ENCODE data around the gene HIPK1.
A peak's percentile ranks its signal among the peaks of the same experiment; 100 is the strongest.

The HIPK1 gene

DNA sequence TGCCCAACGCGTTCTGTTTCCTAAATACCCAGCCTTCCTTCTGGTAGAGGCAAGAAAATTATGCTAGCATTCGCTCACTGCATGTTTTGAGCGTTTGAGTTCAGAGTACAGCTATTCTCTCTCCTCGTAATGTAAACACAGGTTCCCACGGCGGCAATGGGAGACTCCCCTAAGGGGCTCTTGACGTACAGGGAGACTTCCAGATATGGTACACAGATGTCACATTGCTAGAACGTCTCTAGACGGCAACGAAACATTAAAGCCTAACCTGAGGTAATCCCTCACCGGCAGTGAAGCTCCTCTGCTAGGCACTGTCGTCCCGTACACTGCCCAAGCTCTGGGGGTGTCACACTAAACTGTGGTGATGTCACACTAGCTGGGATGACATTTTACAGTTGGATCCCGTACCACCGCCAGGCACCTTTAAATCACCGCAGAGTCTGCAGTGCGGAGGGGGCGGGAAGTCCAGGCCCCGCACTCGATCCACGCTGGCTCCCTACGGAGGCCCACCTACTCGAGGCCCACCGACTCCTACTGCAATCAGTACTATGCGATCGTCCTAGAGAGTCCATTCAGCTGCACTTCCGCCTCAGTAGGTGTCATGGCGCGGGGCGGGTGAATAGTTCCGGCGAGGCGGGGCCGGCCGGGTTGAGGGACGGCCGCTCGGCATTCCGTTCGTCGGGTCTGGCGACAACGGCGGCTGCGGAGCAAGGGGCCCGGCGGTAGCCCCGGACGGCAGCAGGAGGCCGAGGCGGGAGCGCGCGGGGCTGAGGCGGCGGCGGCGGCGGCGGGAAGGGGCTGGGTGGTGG is at the start of gene HIPK1:
Gene HIPK1 (plus strand): TSS at position 384 of the 809 bp plus-strand sequence.
- peaks cover 19% of the 10 kb centered on the region for H3K4me1 ChIP-seq (ENCODE audit: control insufficient read depth, insufficient read depth, low read length)
- no peaks in the 10 kb centered on the region for H3K36me3 ChIP-seq (ENCODE audit: control insufficient read depth, insufficient read depth, low read length)
- peak within 1 kb of the TSS; percentile 81 for H3K4me3 ChIP-seq (ENCODE audit: low read length)
- H3K27me3 ChIP-seq (ENCODE audit: control insufficient read depth, insufficient read depth, low read length), result no peaks in the 10 kb centered on the region
- H3K9me3 ChIP-seq (ENCODE audit: control insufficient read depth, low read length), result no peaks in the 10 kb centered on the region
- peak within 1 kb of the TSS; percentile 97 for H3K9ac ChIP-seq (ENCODE audit: low read length)

GRCh38 chr1:113879739-113880038 is 49.4 kb upstream of the HIPK1 start:
- Histone ChIP-seq H3K36me3 (ENCODE audit: control insufficient read depth, insufficient read depth, low read length) (no peaks in the 10 kb centered on the region), H3K4me1 (ENCODE audit: control insufficient read depth, insufficient read depth, low read length) (peaks cover 8% of the 10 kb centered on the region), H3K4me3 (ENCODE audit: low read length) (no peak overlapping the region), H3K9me3 (ENCODE audit: control insufficient read depth, low read length) (no peaks in the 10 kb centered on the region), H3K9ac (ENCODE audit: low read length) (no peak overlapping the region), H3K27me3 (ENCODE audit: control insufficient read depth, insufficient read depth, low read length) (no peaks in the 10 kb centered on the region)

DNA sequence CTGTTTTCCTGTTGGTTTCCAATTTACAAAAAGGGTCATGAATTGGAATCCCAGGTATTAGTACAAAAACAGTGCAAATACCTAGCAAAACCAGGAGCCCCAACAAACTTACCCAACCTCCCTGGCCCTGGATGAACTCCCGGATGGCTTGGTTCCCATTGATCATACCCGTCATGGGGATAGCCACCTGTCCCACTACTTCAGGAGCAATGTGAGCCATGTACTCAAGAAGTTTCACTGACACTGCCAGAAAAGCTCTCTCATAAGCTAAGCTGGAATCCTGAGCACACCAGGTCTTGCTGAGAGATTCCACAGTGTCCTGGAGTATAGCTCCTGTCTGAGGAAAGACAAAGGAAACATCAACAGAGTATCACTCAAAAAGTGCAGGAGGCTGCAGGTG is 47.5 kb upstream of the HIPK1 start:
- Histone ChIP-seq H3K4me3 (ENCODE audit: low read length) (no peak overlapping the region), H3K36me3 (ENCODE audit: control insufficient read depth, insufficient read depth, low read length) (no peaks in the 10 kb centered on the region), H3K9me3 (ENCODE audit: control insufficient read depth, low read length) (no peaks in the 10 kb centered on the region), H3K9ac (ENCODE audit: low read length) (no peak overlapping the region), H3K27me3 (ENCODE audit: control insufficient read depth, insufficient read depth, low read length) (no peaks in the 10 kb centered on the region), H3K4me1 (ENCODE audit: control insufficient read depth, insufficient read depth, low read length) (peaks cover 15% of the 10 kb centered on the region)

GRCh38 chr1:113886417-113887401 is 42.4 kb upstream of the HIPK1 start:
- H3K27me3 ChIP-seq (ENCODE audit: control insufficient read depth, insufficient read depth, low read length), result no peaks in the 10 kb centered on the region
- no peaks in the 10 kb centered on the region for H3K36me3 ChIP-seq (ENCODE audit: control insufficient read depth, insufficient read depth, low read length)
- peaks cover 19% of the 10 kb centered on the region for H3K4me1 ChIP-seq (ENCODE audit: control insufficient read depth, insufficient read depth, low read length)
- peak overlapping the region; percentile 21 for H3K4me3 ChIP-seq (ENCODE audit: low read length)
- H3K9ac ChIP-seq (ENCODE audit: low read length), result peak overlapping the region; percentile 67
- no peaks in the 10 kb centered on the region for H3K9me3 ChIP-seq (ENCODE audit: control insufficient read depth, low read length)

GRCh38 chr1:113887402-113888175 is 41.5 kb upstream of the HIPK1 start, which contains the start of gene BCL2L15:
Gene BCL2L15, minus strand, starts transcription at chr1:113887581. Its CDS starts 206 bp downstream, at chr1:113887375.
- no peaks in the 10 kb centered on the region for H3K9me3 ChIP-seq (ENCODE audit: control insufficient read depth, low read length)
- H3K36me3 ChIP-seq (ENCODE audit: control insufficient read depth, insufficient read depth, low read length), result no peaks in the 10 kb centered on the region
- peak within 1 kb of the TSS; percentile 21 for H3K4me3 ChIP-seq (ENCODE audit: low read length)
- no peaks in the 10 kb centered on the region for H3K27me3 ChIP-seq (ENCODE audit: control insufficient read depth, insufficient read depth, low read length)
- H3K9ac ChIP-seq (ENCODE audit: low read length), result peak within 1 kb of the TSS; percentile 67
- peaks cover 19% of the 10 kb centered on the region for H3K4me1 ChIP-seq (ENCODE audit: control insufficient read depth, insufficient read depth, low read length)

- no peak overlapping the region for H3K9ac ChIP-seq (ENCODE audit: low read length)
- H3K4me3 ChIP-seq (ENCODE audit: low read length), result no peak overlapping the region
- H3K36me3 ChIP-seq (ENCODE audit: control insufficient read depth, insufficient read depth, low read length), result peaks cover under 1% of the 10 kb centered on the region
- H3K27me3 ChIP-seq (ENCODE audit: control insufficient read depth, insufficient read depth, low read length), result no peaks in the 10 kb centered on the region
- H3K4me1 ChIP-seq (ENCODE audit: control insufficient read depth, insufficient read depth, low read length), result peaks cover 12% of the 10 kb centered on the region
- no peaks in the 10 kb centered on the region for H3K9me3 ChIP-seq (ENCODE audit: control insufficient read depth, low read length)
Measured at GRCh38 chr1:113890816-113891215, 38.3 kb upstream of the HIPK1 start.

DNA sequence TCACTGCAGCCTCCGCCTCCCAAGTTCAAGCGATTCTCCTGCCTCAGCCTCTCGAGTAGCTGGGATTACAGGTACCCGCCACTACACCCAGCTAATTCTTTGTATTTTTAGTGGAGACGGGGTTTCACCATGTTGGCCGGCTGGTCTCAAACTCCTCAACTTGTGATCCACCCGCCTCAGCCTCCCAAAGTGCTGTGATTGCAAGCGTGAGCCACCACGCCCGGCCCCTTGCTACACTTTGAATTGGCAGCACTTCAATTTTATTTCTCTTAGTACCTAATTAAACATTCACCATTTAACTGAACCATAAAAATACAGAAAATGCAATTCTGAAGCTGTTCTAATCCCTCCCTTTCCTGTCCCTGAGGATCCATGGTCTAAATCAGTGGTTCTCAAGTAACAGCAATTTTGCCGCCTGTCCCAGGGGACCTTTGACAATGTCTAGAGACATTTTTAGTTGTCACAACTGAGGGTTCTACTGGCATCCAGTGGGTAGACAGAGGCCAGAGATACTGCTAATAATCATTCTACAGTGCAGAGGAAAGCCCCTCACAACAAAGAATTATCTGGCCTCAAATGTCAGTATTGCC is 37.4 kb upstream of the HIPK1 start:
- H3K4me1 ChIP-seq (ENCODE audit: control insufficient read depth, insufficient read depth, low read length), result peaks cover 12% of the 10 kb centered on the region
- H3K4me3 ChIP-seq (ENCODE audit: low read length), result no peak overlapping the region
- peaks cover 4% of the 10 kb centered on the region for H3K36me3 ChIP-seq (ENCODE audit: control insufficient read depth, insufficient read depth, low read length)

GRCh38 chr1:113893267-113893666 is 35.9 kb upstream of the HIPK1 start:
- Histone ChIP-seq H3K27me3 (ENCODE audit: control insufficient read depth, insufficient read depth, low read length) (no peaks in the 10 kb centered on the region), H3K36me3 (ENCODE audit: control insufficient read depth, insufficient read depth, low read length) (peaks cover 4% of the 10 kb centered on the region), H3K9me3 (ENCODE audit: control insufficient read depth, low read length) (no peaks in the 10 kb centered on the region), H3K9ac (ENCODE audit: low read length) (no peak overlapping the region), H3K4me3 (ENCODE audit: low read length) (no peak overlapping the region), H3K4me1 (ENCODE audit: control insufficient read depth, insufficient read depth, low read length) (peaks cover 10% of the 10 kb centered on the region)

More for the DNA sequence above, 37.4 kb upstream of the HIPK1 start:
- H3K9ac ChIP-seq (ENCODE audit: low read length), result no peak overlapping the region
- H3K27me3 ChIP-seq (ENCODE audit: control insufficient read depth, insufficient read depth, low read length), result no peaks in the 10 kb centered on the region
- no peaks in the 10 kb centered on the region for H3K9me3 ChIP-seq (ENCODE audit: control insufficient read depth, low read length)

- peaks cover 4% of the 10 kb centered on the region for H3K36me3 ChIP-seq (ENCODE audit: control insufficient read depth, insufficient read depth, low read length)
- H3K9me3 ChIP-seq (ENCODE audit: control insufficient read depth, low read length), result no peaks in the 10 kb centered on the region
- H3K4me1 ChIP-seq (ENCODE audit: control insufficient read depth, insufficient read depth, low read length), result no peaks in the 10 kb centered on the region
- H3K9ac ChIP-seq (ENCODE audit: low read length), result no peak overlapping the region
- no peaks in the 10 kb centered on the region for H3K27me3 ChIP-seq (ENCODE audit: control insufficient read depth, insufficient read depth, low read length)
- H3K4me3 ChIP-seq (ENCODE audit: low read length), result no peak overlapping the region
Measured at GRCh38 chr1:113895098-113895497, 34.0 kb upstream of the HIPK1 start.

- Histone ChIP-seq H3K9ac (ENCODE audit: low read length) (no peak overlapping the region), H3K27me3 (ENCODE audit: control insufficient read depth, insufficient read depth, low read length) (no peaks in the 10 kb centered on the region), H3K4me3 (ENCODE audit: low read length) (no peak overlapping the region), H3K36me3 (ENCODE audit: control insufficient read depth, insufficient read depth, low read length) (peaks cover 4% of the 10 kb centered on the region), H3K9me3 (ENCODE audit: control insufficient read depth, low read length) (no peaks in the 10 kb centered on the region), H3K4me1 (ENCODE audit: control insufficient read depth, insufficient read depth, low read length) (no peaks in the 10 kb centered on the region)
Measured at GRCh38 chr1:113895961-113896360, 33.2 kb upstream of the HIPK1 start.

DNA sequence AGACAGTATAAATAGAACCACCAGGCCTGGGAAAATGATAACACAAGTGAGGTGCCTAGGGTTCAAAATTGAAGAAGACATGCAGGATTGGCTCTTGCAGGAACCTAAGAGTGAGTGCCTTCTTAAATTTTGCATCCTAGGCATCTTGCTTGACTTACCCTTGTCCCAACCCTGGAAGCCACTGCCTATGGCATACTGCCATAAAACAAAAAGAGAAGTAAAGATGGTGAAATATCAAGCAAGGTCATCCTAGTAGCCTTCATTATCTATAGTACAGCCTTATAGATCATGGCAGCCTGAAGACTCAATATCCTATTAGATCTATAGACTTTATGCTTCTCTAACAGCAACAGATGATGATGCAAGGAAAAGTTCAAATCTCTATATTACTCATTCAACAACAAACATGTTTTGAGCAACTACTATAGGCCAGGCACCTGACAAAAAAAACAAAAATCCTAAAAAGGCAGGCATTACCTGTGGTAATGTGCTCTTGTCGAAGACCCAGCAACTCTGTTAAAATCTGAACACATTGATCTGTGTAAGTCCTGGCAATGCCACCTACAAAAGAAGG is 30.8 kb upstream of the HIPK1 start:
- peaks cover 4% of the 10 kb centered on the region for H3K36me3 ChIP-seq (ENCODE audit: control insufficient read depth, insufficient read depth, low read length)
- H3K4me1 ChIP-seq (ENCODE audit: control insufficient read depth, insufficient read depth, low read length), result peaks cover 9% of the 10 kb centered on the region

More for the DNA sequence above, 30.8 kb upstream of the HIPK1 start:
- H3K27me3 ChIP-seq (ENCODE audit: control insufficient read depth, insufficient read depth, low read length), result no peaks in the 10 kb centered on the region
- no peak overlapping the region for H3K9ac ChIP-seq (ENCODE audit: low read length)
- no peak overlapping the region for H3K4me3 ChIP-seq (ENCODE audit: low read length)
- H3K9me3 ChIP-seq (ENCODE audit: control insufficient read depth, low read length), result no peaks in the 10 kb centered on the region
